Stomach (tissue), 9 donors: ENCODE data around the gene GALNT2. TPM values are rescaled to one million over a fixed set of nuclear protein-coding genes. Genes with fewer than 3 reads are reported as not detected.

ENCODE experiments used
- DNase-seq, 2 donors: peaks; one replicate each; pipeline versions ENCODE4 v3.0.0 to v3.0.0-alpha.2; 2013 to 2019
- H3K27ac ChIP-seq, 5 donors: fragments of 200-600 bp in 4 of 5; sonication (generic) in 4 of 5; one replicate each; pipeline ENCODE4 v1.5.1; 2013 to 2019; ENCODE audit warnings: mild to moderate bottlenecking in 1 of 5, moderate library complexity in 1 of 5
- H3K27me3 ChIP-seq, 3 donors: fragments of 200-600 bp; sonication (generic); one replicate each; pipeline ENCODE4 v1.5.1; 2017 to 2019; ENCODE audit warnings: mixed run types in 1 of 3
- H3K36me3 ChIP-seq, 4 donors: fragments of 200-600 bp; sonication (generic); 1 replicate in 3 of 4; 2 replicates in 1 of 4; pipeline ENCODE4 v1.5.1; 2016 to 2019
- H3K4me1 ChIP-seq, 4 donors: fragments of 200-600 bp; sonication (generic); one replicate each; pipeline ENCODE4 v1.5.1; 2016 to 2019
- H3K4me3 ChIP-seq, 4 donors: fragments of 200-600 bp; sonication (generic) in 3 of 4; one replicate each; pipeline ENCODE4 v1.5.1; 2016 to 2019; ENCODE audit warnings: mild to moderate bottlenecking in 1 of 4
- H3K9me3 ChIP-seq, 4 donors: fragments of 200-600 bp; sonication (generic); one replicate each; pipeline ENCODE4 v1.5.1; 2016 to 2019
- CTCF ChIP-seq, 7 experiments: fragments of 450-650 bp in 4 of 7; fragments of 200-600 bp in 3 of 7; sonication (generic) in 3 of 7; IDR thresholded peaks; one replicate each; pipeline ENCODE4 v1.5.1; 2016 to 2019; ENCODE audit warnings: antibody characterized with exemption in 7 of 7, control low read depth in 2 of 7, mild to moderate bottlenecking in 1 of 7
- EP300 ChIP-seq: sonication (generic); formaldehyde crosslinking; IDR thresholded peaks from one replicate; pipeline ENCODE4 v1.6.1; 2017; ENCODE audit warnings: antibody characterized with exemption
- POLR2A ChIP-seq, 4 donors: fragments of 450-650 bp; IDR thresholded peaks; one replicate each; pipeline ENCODE4 v1.6.1; 2016; ENCODE audit warnings: antibody characterized with exemption in 4 of 4, control low read depth in 2 of 4, mild to moderate bottlenecking in 1 of 4, moderate library complexity in 1 of 4
- POLR2AphosphoS5 ChIP-seq, 3 donors: sonication (generic); formaldehyde crosslinking; IDR thresholded peaks; one replicate each; pipeline ENCODE4 v1.6.1; 2016; ENCODE audit warnings: antibody characterized with exemption in 3 of 3
- WGBS, 5 donors: extraction: QIAGEN DNeasy Blood & Tissue Kit in 3 of 5; methylation state at CpG; one replicate each; pipeline versions ENCODE4 v1.1.5 to v1.1.7; 2013 to 2018; 5-methylcytosine and 5-hydroxymethylcytosine counted together
- intact Hi-C: fragments of 100-400 bp; cut with DNase I; formaldehyde crosslinking; loops from one replicate; pipeline ENCODE4 v1.15.1; 2023; ENCODE audit warnings: low total_unique reads
- polyA plus RNA-seq, 3 donors: library from polyadenylated mRNA; stranded (reverse); fragments of 200-250 nt; gene quantifications; one replicate each; pipeline ENCODE4 v1.2.3, GENCODE V29; 2013
- total RNA-seq, 5 donors: library from RNA; depleted of rRNA; stranded (reverse); fragments of >200 nt; gene quantifications; one replicate each; pipeline versions ENCODE4 v1.1.0 to v1.2.3, GENCODE V29; 2014 to 2016
- donor health status: healthy with polysubstance abuse.
- donor health status: Bipolar disorder and iron deficiency.
- donor health status: healthy.

GALNT2 gene
- total and polyA plus RNA-seq, 8 donors: 5.5 to 101 (median 43.1) TPM

DNA sequence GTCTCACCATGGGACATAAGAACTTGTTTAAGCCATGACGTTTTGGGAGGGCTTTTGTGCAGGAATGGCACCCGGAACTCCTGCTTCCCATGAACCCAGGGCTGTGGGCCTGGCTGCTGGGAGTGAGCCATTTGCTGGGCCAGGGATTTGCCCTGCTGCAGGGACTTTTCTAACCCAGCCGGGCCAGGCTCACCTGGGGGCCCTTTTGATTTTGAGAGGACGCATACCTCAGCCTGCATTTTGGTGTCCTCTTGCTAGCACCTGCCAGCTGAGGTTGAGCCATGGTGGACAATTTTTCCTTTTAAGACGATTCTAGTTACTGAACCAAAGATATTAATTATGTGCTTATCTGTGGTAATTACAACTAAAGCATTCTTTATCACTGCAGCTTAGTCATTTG lies 28.9 kb downstream of the GALNT2 start:
- intact Hi-C loops: no loop called here
- H3K36me3 ChIP-seq: peaks cover 0 to 4% (median 2%) of the 10 kb centered on the region in 4 donors
- H3K27me3 ChIP-seq: no peaks in the 10 kb centered on the region
- no peak overlapping the region for H3K27ac ChIP-seq
- WGBS, 5 donors: 74 to 85% (median 85%) methylated on average over 4 to 5 of the region's 5 CpGs
- no peak for DNase-seq
- H3K9me3 ChIP-seq: no peaks in the 10 kb centered on the region
- H3K4me1 ChIP-seq: peaks cover 0 to 17% (median 5%) of the 10 kb centered on the region in 4 donors
- TF ChIP-seq POLR2A (IDR thresholded peaks at IDR 0.05) (no peak), POLR2AphosphoS5 (IDR thresholded peaks at IDR 0.05) (no peak), EP300 (no peak), CTCF (IDR thresholded peaks at IDR 0.05) (no peak)
- no peak overlapping the region for H3K4me3 ChIP-seq

- Histone ChIP-seq H3K27ac (no peak overlapping the region), H3K9me3 (no peaks in the 10 kb centered on the region), H3K4me3 (no peak overlapping the region), H3K27me3 (no peaks in the 10 kb centered on the region), H3K36me3 (no peaks in the 10 kb centered on the region), H3K4me1 (peaks cover 0 to 30% (median 14%) of the 10 kb centered on the region in 4 donors)
- intact Hi-C loops: no loop called here
- no peak for DNase-seq
- TF ChIP-seq CTCF (IDR thresholded peaks at IDR 0.05): no peak
- TF ChIP-seq EP300: no peak
- TF ChIP-seq POLR2A (IDR thresholded peaks at IDR 0.05): no peak
- TF ChIP-seq POLR2AphosphoS5 (IDR thresholded peaks at IDR 0.05): no peak
- 92 to 99% (median 97%) methylated on average over 4 of the region's 4 CpGs for WGBS, 5 donors
Measured at GRCh38 chr1:230097370-230097769, 30.3 kb downstream of the GALNT2 start.

DNA sequence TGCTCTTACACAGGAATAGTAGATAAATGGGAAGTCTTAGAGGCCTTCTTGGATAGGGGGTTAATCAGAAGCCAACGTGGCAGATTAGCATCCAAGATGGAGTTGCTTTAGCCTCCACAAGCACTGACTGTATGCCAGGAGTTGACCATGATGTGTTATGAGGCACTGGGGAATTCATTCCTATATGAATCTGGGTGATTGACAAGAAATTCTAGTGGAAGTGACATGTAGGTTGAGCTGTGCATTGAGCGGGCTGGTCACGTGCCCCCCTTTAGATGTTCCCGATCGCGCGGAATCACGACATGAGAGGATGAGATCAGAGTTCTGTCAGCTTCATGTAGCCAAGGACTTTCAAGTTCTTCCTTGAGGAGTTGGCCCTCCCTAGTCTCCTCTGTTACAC lies 31.7 kb downstream of the GALNT2 start:
- Histone ChIP-seq H3K27me3 (no peaks in the 10 kb centered on the region), H3K9me3 (no peaks in the 10 kb centered on the region), H3K4me1 (peaks cover 12 to 44% (median 27%) of the 10 kb centered on the region in 4 donors), H3K4me3 (no peak overlapping the region), H3K27ac (no peak overlapping the region), H3K36me3 (no peaks in the 10 kb centered on the region)
- no peak for DNase-seq
- TF ChIP-seq POLR2AphosphoS5 (IDR thresholded peaks at IDR 0.05) (no peak), EP300 (no peak), CTCF (IDR thresholded peaks at IDR 0.05) (no peak), POLR2A (IDR thresholded peaks at IDR 0.05) (no peak)
- 90 to 98% (median 97%) methylated on average over 8 of the region's 8 CpGs for WGBS, 5 donors
- intact Hi-C loops: no loop called here

DNA sequence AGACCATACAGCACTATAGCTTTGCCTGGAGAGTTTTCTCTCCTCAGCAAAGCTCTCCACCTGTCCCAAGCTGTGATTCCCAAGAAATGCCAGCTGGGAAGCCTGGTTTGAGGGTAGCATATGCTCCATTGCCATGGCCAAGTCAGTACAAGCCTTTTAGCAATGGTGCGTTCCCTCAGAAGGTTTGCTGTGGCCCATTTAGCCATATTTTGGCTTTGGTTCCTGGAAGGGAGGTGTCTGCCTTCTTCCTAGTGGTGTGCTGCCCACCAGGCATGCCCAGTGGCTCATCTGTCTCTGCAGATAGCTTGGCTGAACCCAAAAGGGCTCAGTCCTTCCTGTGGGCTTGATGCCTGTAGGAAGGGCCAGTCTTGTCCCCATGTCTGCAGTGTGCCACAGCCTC lies 32.4 kb downstream of the GALNT2 start:
- intact Hi-C loops: no loop called here
- H3K27ac ChIP-seq: no peak overlapping the region

More for the DNA sequence above, 32.4 kb downstream of the GALNT2 start:
- Histone ChIP-seq H3K36me3 (no peaks in the 10 kb centered on the region), H3K9me3 (no peaks in the 10 kb centered on the region), H3K4me3 (no peak overlapping the region), H3K4me1 (peaks cover 19 to 51% (median 35%) of the 10 kb centered on the region in 4 donors), H3K27me3 (no peaks in the 10 kb centered on the region)
- 97 to 100% (median 99%) methylated on average over 1 of the region's 1 CpG; no CpG with 5 or more reads in 1 of the 5 donors for WGBS, 5 donors
- DNase-seq: no peak
- TF ChIP-seq POLR2AphosphoS5 (IDR thresholded peaks at IDR 0.05) (no peak), CTCF (IDR thresholded peaks at IDR 0.05) (no peak)
